ENCODE measurements around the gene TNKS2.

The TNKS2 gene

GRCh38 chr10:91907033-91907594 lies 108.9 kb downstream of the TNKS2 start:
- ATAC-seq, result no peak
- Mint-ChIP-seq H3K4me1 (peaks cover 23% of the 10 kb centered on the region), H3K27ac (peak overlapping the region in 1 of 2 donors; percentile 34), H3K9me3 (no peaks in the 10 kb centered on the region), H3K4me3 (peak overlapping the region; percentile 89 to 95), H3K27me3 (no peaks in the 10 kb centered on the region)
- no peak for DNase-seq

DNA sequence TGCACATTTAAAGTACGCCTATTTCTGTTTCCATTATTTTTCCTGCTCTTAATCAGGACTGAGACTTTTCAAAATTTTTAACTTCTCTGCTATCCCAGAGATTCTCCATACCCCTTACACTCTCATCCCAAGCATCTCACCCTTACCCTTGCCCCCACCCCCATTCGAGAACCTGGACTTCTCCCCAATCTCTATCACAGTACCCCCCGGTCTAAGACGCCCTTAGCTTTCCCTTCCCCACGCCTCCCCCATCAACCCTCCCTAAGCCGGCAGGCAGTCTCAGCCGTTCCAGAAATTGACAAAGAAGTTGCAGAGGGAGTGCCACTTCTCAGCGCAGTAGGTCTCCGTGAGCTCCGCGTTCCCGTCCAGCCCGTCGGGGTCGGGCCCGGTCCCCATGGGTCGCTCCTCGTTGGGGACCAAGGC lies 109.7 kb downstream of the TNKS2 start:
- Mint-ChIP-seq H3K4me1 (peaks cover 15% of the 10 kb centered on the region), H3K27ac (peak overlapping the region; percentile 78 to 92), H3K9me3 (no peaks in the 10 kb centered on the region), H3K4me3 (peak overlapping the region; percentile 89 to 95), H3K27me3 (no peaks in the 10 kb centered on the region)
- ATAC-seq (no peak), DNase-seq (no peak)

DNA sequence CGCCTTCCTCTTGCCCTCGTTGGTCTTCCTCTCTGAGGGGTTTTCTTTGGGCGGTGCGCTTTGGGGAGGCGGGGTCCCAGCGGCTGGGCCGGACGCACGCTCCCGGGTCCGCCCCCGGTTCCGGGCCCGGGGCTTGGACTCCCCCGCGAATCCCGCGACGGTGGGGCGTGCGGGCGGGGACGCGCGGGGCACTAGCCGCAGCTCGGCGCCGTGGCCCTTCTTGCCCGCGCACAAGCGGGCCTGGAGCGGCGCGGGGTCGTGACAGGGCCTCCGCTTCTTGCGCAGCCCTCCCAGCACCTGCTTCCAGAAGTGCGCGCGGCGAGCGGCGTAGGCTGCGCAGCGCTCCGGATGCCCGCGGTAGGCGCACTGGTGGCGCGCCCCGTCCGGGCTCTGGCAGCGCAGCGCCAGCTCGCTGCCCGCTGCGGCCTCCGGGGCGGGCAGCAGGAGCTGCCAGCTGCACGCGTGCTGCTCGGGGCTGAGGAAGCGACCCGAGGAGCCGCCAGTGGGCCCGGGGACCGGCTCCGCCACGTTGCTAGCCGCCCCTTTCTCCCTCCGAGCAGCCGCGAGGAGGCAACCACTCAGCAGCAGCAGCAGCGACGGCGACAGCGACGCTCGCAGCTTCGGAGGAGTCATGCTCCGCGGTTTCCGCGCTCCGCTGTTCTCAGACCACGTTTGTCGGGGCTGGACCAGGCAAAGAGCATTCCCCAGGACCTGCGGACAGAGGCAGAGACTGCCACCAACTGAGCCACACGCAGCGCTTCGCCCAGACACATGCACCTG lies 110.3 kb downstream of the TNKS2 start:
- H3K27ac Mint-ChIP-seq, result peak overlapping the region; percentile 90 to 92

DNA sequence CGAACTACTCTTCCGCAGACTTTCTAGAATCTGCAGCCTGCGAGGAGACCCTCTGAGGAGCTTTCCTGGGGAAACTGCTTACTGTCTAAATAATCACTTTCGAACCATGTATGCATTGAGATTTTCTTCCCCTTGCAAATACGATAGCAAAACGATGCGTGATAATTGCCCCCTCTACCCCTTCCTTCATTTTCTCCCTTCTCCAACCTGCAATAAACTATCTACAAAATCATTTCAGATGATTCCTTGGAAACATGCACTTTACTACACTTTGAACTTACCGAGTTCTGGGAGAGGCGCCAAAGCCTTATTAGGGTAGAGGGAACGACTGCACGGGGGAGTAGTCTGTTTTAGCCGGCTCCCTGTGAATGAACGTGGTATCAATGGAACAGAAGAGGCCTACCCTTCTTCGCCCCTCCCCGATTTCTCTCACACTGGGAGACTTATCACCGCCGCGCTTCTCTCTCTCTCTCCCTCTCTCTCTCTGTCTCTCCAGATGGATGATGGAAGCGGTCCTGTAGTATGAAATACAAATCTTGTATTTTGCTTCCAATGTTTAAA lies 111.0 kb downstream of the TNKS2 start, which contains the start of gene FGFBP3:
Gene FGFBP3, minus strand, starts transcription at position 370 of the 561 bp plus-strand sequence. CDS start 517 bp downstream, outside the sequence.
- Mint-ChIP-seq H3K9me3 (no peaks in the 10 kb centered on the region), H3K4me1 (peaks cover 15% of the 10 kb centered on the region), H3K27ac (peak within 1 kb of the TSS; percentile 81 to 90), H3K4me3 (peak within 1 kb of the TSS; percentile 93 to 95), H3K27me3 (peaks cover 10% of the 10 kb centered on the region)
- ATAC-seq, result peak; percentile 37
- peak in 1 of 2 donors; percentile 30 for DNase-seq

More for the DNA sequence above, 110.3 kb downstream of the TNKS2 start:
- Mint-ChIP-seq H3K4me3 (peak overlapping the region; percentile 93 to 95), H3K27me3 (peaks cover 3% of the 10 kb centered on the region), H3K4me1 (peaks cover 15% of the 10 kb centered on the region), H3K9me3 (no peaks in the 10 kb centered on the region)
- DNase-seq, result peak; percentile 82 to 84
- ATAC-seq, result peak; percentile 93

DNA sequence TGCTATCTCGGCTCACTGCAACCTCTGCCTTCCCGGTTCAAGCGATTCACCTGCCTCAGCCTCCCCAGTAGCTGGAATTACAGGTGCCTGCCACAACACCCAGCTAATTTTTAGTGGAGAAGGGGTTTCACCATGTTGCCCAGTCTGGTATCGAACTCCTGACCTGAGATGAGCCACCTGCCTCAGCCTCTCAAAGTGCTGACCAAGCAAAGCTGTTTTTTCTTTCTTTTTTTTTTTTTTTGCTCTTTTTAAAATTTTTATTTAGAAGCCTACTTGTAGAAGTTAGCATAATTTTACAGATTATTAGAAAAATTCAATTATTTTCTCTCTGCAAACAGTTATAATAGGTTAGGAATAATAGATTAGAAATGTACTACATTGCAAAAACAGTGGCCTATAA lies 112.2 kb downstream of the TNKS2 start:
- DNase-seq, result no peak
- no peaks in the 10 kb centered on the region for H3K9me3 Mint-ChIP-seq
- no peak for ATAC-seq
- peaks cover 15% of the 10 kb centered on the region for H3K4me1 Mint-ChIP-seq
- no peak overlapping the region for H3K4me3 Mint-ChIP-seq
- H3K27ac Mint-ChIP-seq, result no peak overlapping the region
- H3K27me3 Mint-ChIP-seq, result peaks cover 22% of the 10 kb centered on the region
